ENCODE data around the gene CCDC34.
"Not testable (repeated sequence)": the region's sequence is repeated elsewhere in the genome, so short reads cannot be mapped to it uniquely, and the experiment has no call there.

Gene CCDC34

DNA sequence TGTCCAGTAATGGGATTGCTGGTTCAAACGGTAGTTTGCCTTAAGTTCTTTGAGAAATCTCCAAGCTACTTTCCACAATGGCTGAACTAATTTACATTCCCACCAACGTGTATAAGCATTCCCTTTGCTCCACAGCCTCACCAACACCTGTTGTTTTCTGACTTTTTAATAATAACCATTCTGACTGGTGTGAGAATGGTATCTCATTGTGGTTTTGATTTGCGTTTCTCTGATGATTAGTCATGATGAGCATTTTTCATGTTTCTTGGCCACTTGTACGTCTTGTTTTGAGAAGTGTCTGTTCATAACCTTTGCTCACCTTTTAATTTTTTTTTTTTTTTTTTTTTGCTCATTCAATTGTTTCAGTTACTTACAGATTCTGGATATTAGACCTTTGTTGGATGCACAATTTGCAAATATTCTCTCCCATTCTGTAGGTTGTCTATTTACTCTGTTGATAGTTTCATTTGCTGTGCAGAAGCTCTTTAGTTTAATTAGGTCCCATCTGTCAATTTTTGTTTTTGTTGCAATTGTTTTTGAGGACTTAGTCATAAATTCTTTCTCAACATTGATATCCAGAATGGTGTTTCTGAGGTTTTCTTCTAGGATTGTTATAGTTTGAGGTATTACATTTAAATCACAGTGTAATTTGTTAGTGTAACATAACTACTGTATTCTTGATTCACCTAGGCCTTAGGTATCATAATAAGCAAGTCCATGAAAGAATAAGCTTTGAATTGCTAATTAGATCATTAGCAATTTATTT lies 33.0 kb downstream of the CCDC34 start:
- Histone ChIP-seq H3K27me3 (ENCODE audit: insufficient read depth, poor library complexity, severe bottlenecking) (no peaks in the 10 kb centered on the region), H3K27ac (replicated peaks) (no peak overlapping the region), H3K4me3 (replicated peaks; ENCODE audit: insufficient read depth, low read length) (no peak overlapping the region)
- TF ChIP-seq, protein P1, sequence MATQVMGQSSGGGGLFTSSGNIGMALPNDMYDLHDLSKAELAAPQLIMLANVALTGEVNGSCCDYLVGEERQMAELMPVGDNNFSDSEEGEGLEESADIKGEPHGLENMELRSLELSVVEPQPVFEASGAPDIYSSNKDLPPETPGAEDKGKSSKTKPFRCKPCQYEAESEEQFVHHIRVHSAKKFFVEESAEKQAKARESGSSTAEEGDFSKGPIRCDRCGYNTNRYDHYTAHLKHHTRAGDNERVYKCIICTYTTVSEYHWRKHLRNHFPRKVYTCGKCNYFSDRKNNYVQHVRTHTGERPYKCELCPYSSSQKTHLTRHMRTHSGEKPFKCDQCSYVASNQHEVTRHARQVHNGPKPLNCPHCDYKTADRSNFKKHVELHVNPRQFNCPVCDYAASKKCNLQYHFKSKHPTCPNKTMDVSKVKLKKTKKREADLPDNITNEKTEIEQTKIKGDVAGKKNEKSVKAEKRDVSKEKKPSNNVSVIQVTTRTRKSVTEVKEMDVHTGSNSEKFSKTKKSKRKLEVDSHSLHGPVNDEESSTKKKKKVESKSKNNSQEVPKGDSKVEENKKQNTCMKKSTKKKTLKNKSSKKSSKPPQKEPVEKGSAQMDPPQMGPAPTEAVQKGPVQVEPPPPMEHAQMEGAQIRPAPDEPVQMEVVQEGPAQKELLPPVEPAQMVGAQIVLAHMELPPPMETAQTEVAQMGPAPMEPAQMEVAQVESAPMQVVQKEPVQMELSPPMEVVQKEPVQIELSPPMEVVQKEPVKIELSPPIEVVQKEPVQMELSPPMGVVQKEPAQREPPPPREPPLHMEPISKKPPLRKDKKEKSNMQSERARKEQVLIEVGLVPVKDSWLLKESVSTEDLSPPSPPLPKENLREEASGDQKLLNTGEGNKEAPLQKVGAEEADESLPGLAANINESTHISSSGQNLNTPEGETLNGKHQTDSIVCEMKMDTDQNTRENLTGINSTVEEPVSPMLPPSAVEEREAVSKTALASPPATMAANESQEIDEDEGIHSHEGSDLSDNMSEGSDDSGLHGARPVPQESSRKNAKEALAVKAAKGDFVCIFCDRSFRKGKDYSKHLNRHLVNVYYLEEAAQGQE (IDR thresholded peaks at IDR 0.05; ENCODE audit: insufficient replicate concordance, low read depth): no peak
- TF ChIP-seq GABPA (IDR thresholded peaks at IDR 0.05; ENCODE audit: low read depth): no peak
- TF ChIP-seq POLR2AphosphoS5 (IDR thresholded peaks at IDR 0.05; ENCODE audit: low read depth): no peak
- TF ChIP-seq, protein P2, sequence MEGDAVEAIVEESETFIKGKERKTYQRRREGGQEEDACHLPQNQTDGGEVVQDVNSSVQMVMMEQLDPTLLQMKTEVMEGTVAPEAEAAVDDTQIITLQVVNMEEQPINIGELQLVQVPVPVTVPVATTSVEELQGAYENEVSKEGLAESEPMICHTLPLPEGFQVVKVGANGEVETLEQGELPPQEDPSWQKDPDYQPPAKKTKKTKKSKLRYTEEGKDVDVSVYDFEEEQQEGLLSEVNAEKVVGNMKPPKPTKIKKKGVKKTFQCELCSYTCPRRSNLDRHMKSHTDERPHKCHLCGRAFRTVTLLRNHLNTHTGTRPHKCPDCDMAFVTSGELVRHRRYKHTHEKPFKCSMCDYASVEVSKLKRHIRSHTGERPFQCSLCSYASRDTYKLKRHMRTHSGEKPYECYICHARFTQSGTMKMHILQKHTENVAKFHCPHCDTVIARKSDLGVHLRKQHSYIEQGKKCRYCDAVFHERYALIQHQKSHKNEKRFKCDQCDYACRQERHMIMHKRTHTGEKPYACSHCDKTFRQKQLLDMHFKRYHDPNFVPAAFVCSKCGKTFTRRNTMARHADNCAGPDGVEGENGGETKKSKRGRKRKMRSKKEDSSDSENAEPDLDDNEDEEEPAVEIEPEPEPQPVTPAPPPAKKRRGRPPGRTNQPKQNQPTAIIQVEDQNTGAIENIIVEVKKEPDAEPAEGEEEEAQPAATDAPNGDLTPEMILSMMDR (IDR thresholded peaks at IDR 0.05; ENCODE audit: insufficient read depth, low read length): no peak
- TF ChIP-seq SPI1 (IDR thresholded peaks at IDR 0.05; ENCODE audit: borderline replicate concordance, low read depth): no peak
- DNase-seq (ENCODE audit: low read depth in 1 of 2, low spot score in 1 of 2): no peak

DNA sequence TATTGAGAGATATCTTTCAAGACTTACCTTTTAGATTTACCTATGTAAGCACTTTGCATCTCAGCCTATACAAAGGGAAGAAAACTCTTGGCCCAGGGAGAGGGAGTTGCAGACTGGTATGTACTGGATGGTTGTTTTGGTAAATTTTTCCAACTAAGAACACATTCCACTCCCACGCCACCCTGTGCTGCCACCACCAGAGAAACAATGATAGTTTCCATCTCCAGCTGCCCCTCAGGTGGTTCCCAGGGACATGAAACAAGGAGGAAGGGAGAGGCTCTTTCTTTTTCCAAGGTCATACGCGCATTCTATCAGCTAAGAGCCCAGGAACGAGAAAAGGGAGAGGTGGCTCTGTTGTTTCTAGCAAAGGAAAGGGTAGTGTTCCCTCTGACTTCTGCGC lies 34.4 kb downstream of the CCDC34 start:
- Histone ChIP-seq H3K27ac (replicated peaks) (no peak overlapping the region), H3K4me3 (replicated peaks; ENCODE audit: insufficient read depth, low read length) (no peak overlapping the region), H3K27me3 (ENCODE audit: insufficient read depth, poor library complexity, severe bottlenecking) (no peaks in the 10 kb centered on the region)
- no peak for TF ChIP-seq GABPA (IDR thresholded peaks at IDR 0.05; ENCODE audit: low read depth)
- TF ChIP-seq SPI1 (IDR thresholded peaks at IDR 0.05; ENCODE audit: borderline replicate concordance, low read depth): no peak
- TF ChIP-seq POLR2AphosphoS5 (IDR thresholded peaks at IDR 0.05; ENCODE audit: low read depth): no peak
- TF ChIP-seq, protein P1 (IDR thresholded peaks at IDR 0.05; ENCODE audit: insufficient replicate concordance, low read depth): no peak
- TF ChIP-seq, protein P2 (IDR thresholded peaks at IDR 0.05; ENCODE audit: insufficient read depth, low read length): no peak
- no peak for DNase-seq (ENCODE audit: low read depth in 1 of 2, low spot score in 1 of 2)

DNA sequence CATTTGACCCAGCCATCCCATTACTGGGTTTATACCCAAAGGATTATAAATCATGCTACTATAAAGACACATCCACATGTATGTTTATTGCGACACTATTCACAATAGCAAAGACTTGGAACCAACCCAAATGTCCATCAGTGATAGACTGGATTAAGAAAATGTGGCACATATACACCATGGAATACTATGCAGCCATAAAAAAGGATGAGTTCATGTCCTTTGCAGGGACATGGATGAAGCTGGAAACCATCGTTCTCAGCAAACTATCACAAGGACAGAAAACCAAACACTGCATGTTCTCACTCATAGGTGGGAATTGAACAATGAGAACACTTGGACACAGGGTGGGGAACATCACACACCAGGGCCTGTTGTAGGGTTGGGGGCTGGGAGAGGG lies 36.0 kb downstream of the CCDC34 start:
- not testable (repeated sequence) for H3K27me3 ChIP-seq (ENCODE audit: insufficient read depth, poor library complexity, severe bottlenecking); H3K27ac ChIP-seq (replicated peaks); H3K4me3 ChIP-seq (replicated peaks; ENCODE audit: insufficient read depth, low read length); DNase-seq (ENCODE audit: low read depth in 1 of 2, low spot score in 1 of 2)

DNA sequence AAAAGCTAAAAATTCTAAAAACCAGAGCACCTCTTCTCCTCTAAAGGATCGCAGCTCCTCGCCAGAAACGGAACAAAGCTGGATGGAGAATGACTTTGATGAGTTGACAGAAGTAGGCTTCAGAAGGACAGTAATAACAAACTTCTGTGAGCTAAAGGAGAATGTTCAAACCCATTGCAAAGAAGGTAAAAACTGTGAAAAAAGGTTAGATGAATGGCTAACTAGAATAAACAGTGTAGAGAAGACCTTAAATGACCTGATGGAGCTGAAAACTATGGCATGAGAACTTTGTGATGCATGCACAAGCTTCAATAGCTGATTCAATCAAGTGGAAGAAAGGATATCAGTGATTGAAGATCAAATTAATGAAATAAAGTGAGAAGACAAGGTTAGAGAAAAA lies 40.8 kb downstream of the CCDC34 start:
- DNase-seq (ENCODE audit: low read depth in 1 of 2, low spot score in 1 of 2); H3K27ac ChIP-seq (replicated peaks); H3K4me3 ChIP-seq (replicated peaks; ENCODE audit: insufficient read depth, low read length): not testable (repeated sequence)

DNA sequence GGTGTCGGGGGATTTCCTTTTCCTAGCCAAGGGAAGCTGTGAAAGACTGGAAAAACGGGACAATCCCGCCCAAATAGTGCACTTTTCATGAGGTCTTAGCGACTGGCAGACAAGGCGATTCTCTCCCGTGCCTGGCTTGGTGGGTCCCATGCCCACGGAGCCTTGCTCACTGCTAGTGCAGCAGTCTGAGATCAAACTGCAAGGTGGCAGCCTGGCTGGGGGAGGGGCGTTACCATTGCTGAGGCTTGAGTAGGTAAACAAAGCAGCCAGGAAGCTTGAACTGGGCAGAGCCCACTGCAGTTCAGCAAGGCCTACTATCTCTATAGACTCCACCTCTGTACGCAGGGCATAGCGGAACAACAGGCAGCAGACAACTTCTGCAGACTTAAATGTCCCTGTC lies 41.7 kb downstream of the CCDC34 start:
- DNase-seq (ENCODE audit: low read depth in 1 of 2, low spot score in 1 of 2); H3K4me3 ChIP-seq (replicated peaks; ENCODE audit: insufficient read depth, low read length); H3K27me3 ChIP-seq (ENCODE audit: insufficient read depth, poor library complexity, severe bottlenecking); H3K27ac ChIP-seq (replicated peaks): not testable (repeated sequence)

More for the DNA sequence above, 40.8 kb downstream of the CCDC34 start:
- H3K27me3 ChIP-seq (ENCODE audit: insufficient read depth, poor library complexity, severe bottlenecking): not testable (repeated sequence)

All from HL-60 (cell line).